Erythroblast (primary cell): ENCODE measurements around the gene TFDP2.

Source experiments
- GATA1 ChIP-seq: IDR thresholded peaks from 2 replicates; pipeline ENCODE4 v1.6.1; 2011; ENCODE audit warnings: low read depth, mild to moderate bottlenecking, control low read depth, low read length, moderate library complexity
- POLR2A ChIP-seq: IDR thresholded peaks from 2 replicates; pipeline ENCODE4 v1.6.1; 2011; ENCODE audit warnings: mild to moderate bottlenecking, low read length

- TF ChIP-seq POLR2A (no peak), GATA1 (no peak)
Measured at GRCh38 chr3:142057331-142057725, 92.0 kb downstream of the TFDP2 start.
